Breast epithelium (tissue), 4 donors: ENCODE data around the gene CEP76. TPM values are rescaled to one million over a fixed set of nuclear protein-coding genes. Genes with fewer than 3 reads are reported as not detected.
"Not testable (repeated sequence)": the region's sequence is repeated elsewhere in the genome, so short reads cannot be mapped to it uniquely, and the experiment has no call there.

Source experiments
- DNase-seq, 2 donors: peaks; one replicate each; pipeline ENCODE4 v3.0.0-alpha.2; 2019; ENCODE audit warnings: low spot score in 2 of 2
- H3K27ac ChIP-seq, 2 donors: fragments of 200-600 bp; sonication (generic) in 1 of 2; one replicate each; pipeline ENCODE4 v1.5.1; 2016 to 2019; ENCODE audit warnings: mild to moderate bottlenecking in 1 of 2
- H3K27me3 ChIP-seq, 2 donors: fragments of 200-600 bp; sonication (generic) in 1 of 2; one replicate each; pipeline versions ENCODE4 v1.5.1 to v1.6.0; 2017 to 2019; ENCODE audit warnings: control low read depth in 1 of 2, mild to moderate bottlenecking in 1 of 2
- H3K36me3 ChIP-seq: fragments of 200-600 bp; one replicate; pipeline ENCODE4 v1.5.1; 2019
- H3K4me1 ChIP-seq, 2 donors: fragments of 200-600 bp; sonication (generic); one replicate each; pipeline ENCODE4 v1.5.1; 2016 to 2019; ENCODE audit warnings: control low read depth in 1 of 2
- H3K4me3 ChIP-seq, 3 donors: fragments of 200-600 bp; sonication (generic); 1 replicate in 2 of 3; 2 replicates in 1 of 3; pipeline ENCODE4 v1.5.1; 2016 to 2019; ENCODE audit warnings: mild to moderate bottlenecking in 3 of 3, moderate library complexity in 2 of 3
- H3K9me3 ChIP-seq, 2 donors: fragments of 200-600 bp; sonication (generic) in 1 of 2; one replicate each; pipeline ENCODE4 v1.5.1; 2016 to 2019; ENCODE audit warnings: control low read depth in 1 of 2
- CTCF ChIP-seq, 3 donors: fragments of 450-650 bp; IDR thresholded peaks; one replicate each; pipeline ENCODE4 v1.5.1; 2016 to 2017; ENCODE audit warnings: antibody characterized with exemption in 3 of 3, mild to moderate bottlenecking in 3 of 3, moderate library complexity in 3 of 3
- POLR2A ChIP-seq: fragments of 450-650 bp; IDR thresholded peaks from one replicate; pipeline ENCODE4 v1.6.1; 2016; ENCODE audit warnings: antibody characterized with exemption, mild to moderate bottlenecking, moderate library complexity
- POLR2AphosphoS5 ChIP-seq, 3 donors: sonication (generic); formaldehyde crosslinking; IDR thresholded peaks; one replicate each; pipeline ENCODE4 v1.6.1; 2017; ENCODE audit warnings: antibody characterized with exemption in 3 of 3
- intact Hi-C: fragments of 100-400 bp; cut with DNase I; formaldehyde crosslinking; loops from one replicate; pipeline ENCODE4 v1.15.1; 2023; ENCODE audit warnings: low total_unique reads
- total RNA-seq, 3 donors: library from RNA; depleted of rRNA; stranded (reverse); fragments of >200 nt; gene quantifications; one replicate each; pipeline ENCODE4 v1.1.0, GENCODE V29; 2016

Gene CEP76
- total RNA-seq, 3 donors from 2014 or later: 7.4 to 11.7 (median 9.5) TPM

GRCh38 chr18:12645254-12645653 lies 57.3 kb downstream of the CEP76 start:
- Histone ChIP-seq H3K9me3 (no peaks in the 10 kb centered on the region), H3K36me3 (no peaks in the 10 kb centered on the region), H3K4me1 (peaks cover 0 to 7% of the 10 kb centered on the region in 2 donors), H3K4me3 (peak overlapping the region in 1 of 3 donors; percentile 18), H3K27me3 (no peaks in the 10 kb centered on the region), H3K27ac (peak overlapping the region in 1 of 2 donors; percentile 29)
- no peak for DNase-seq
- intact Hi-C loops: no loop called here
- TF ChIP-seq CTCF (IDR thresholded peaks at IDR 0.05) (no peak), POLR2AphosphoS5 (IDR thresholded peaks at IDR 0.05) (no peak), POLR2A (no peak)

GRCh38 chr18:12643756-12644155 lies 58.8 kb downstream of the CEP76 start:
- H3K36me3 ChIP-seq, H3K27ac ChIP-seq, H3K4me1 ChIP-seq, H3K9me3 ChIP-seq, H3K27me3 ChIP-seq, DNase-seq, intact Hi-C loops, H3K4me3 ChIP-seq: not testable (repeated sequence)

- no peak overlapping the region for H3K27ac ChIP-seq
- no peak for TF ChIP-seq POLR2A
- TF ChIP-seq POLR2AphosphoS5 (IDR thresholded peaks at IDR 0.05): no peak
- TF ChIP-seq CTCF (IDR thresholded peaks at IDR 0.05): no peak
- H3K4me1 ChIP-seq: peaks cover 0 to 7% of the 10 kb centered on the region in 2 donors
- H3K9me3 ChIP-seq: no peaks in the 10 kb centered on the region
- H3K36me3 ChIP-seq: no peaks in the 10 kb centered on the region
- no peak overlapping the region for H3K4me3 ChIP-seq
- intact Hi-C loops: no loop called here
- DNase-seq: no peak
- no peaks in the 10 kb centered on the region for H3K27me3 ChIP-seq
These were observed 61.7 kb downstream of the CEP76 start for GRCh38 chr18:12640881-12641200.

- no peaks in the 10 kb centered on the region for H3K36me3 ChIP-seq
- no peak for DNase-seq
- peaks cover 0 to 3% of the 10 kb centered on the region in 2 donors for H3K4me1 ChIP-seq
- H3K27ac ChIP-seq: no peak overlapping the region
- no peak for TF ChIP-seq POLR2A
- TF ChIP-seq POLR2AphosphoS5 (IDR thresholded peaks at IDR 0.05): no peak
- no peak for TF ChIP-seq CTCF (IDR thresholded peaks at IDR 0.05)
- intact Hi-C loops: no loop called here
- no peaks in the 10 kb centered on the region for H3K27me3 ChIP-seq
- H3K9me3 ChIP-seq: no peaks in the 10 kb centered on the region
- no peak overlapping the region for H3K4me3 ChIP-seq
These were observed 62.3 kb downstream of the CEP76 start for GRCh38 chr18:12639990-12640880.

GRCh38 chr18:12638644-12639124 lies 63.8 kb downstream of the CEP76 start:
- H3K27ac ChIP-seq: no peak overlapping the region
- no peak for TF ChIP-seq POLR2AphosphoS5 (IDR thresholded peaks at IDR 0.05)
- no peak for TF ChIP-seq CTCF (IDR thresholded peaks at IDR 0.05)
- TF ChIP-seq POLR2A: no peak
- no peaks in the 10 kb centered on the region for H3K4me1 ChIP-seq
- no peak overlapping the region for H3K4me3 ChIP-seq
- H3K9me3 ChIP-seq: no peaks in the 10 kb centered on the region
- no peak for DNase-seq
- no peaks in the 10 kb centered on the region for H3K27me3 ChIP-seq
- no peaks in the 10 kb centered on the region for H3K36me3 ChIP-seq
- intact Hi-C loops: no loop called here
